ENCODE data around the gene OTULINL.

DNA sequence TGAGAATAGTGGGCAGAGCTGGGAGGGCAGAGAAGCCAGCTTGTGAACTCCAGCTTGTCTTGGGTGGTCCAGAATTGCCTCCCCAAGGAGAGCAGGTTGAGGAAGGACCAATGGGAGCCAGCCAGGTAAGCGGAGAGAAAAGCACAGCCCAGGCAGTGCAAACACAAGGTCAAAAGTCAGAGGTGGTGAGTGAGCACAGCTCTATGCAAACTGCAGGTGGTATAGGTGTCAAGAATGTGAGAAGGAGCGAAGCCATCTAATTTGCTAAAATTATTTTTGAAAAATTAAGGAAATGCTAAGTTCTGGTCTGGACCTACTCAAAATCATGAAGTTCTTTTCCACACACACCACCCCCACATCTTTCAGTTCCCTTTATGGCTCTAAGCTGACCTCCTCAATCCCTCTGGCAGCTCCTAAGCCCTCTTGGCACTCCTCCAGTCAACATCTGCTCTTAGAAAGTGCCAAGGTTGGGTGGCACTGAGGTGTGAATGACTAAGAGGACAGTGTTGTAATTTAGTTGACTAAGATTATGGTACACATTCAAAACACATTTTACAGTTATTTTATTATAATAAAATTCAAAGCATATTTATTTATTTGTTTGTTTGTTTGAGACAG is 6.6 kb upstream of the OTULINL start:
- TF ChIP-seq YY1 (IDR thresholded peaks at IDR 0.05; ENCODE audit: insufficient read depth, insufficient read length): no peak
- no peak for TF ChIP-seq SUZ12 (IDR thresholded peaks at IDR 0.05; ENCODE audit: extremely low read depth, insufficient read depth, insufficient read length)
